ENCODE measurements around the gene RAD51AP2.

Gene RAD51AP2

DNA sequence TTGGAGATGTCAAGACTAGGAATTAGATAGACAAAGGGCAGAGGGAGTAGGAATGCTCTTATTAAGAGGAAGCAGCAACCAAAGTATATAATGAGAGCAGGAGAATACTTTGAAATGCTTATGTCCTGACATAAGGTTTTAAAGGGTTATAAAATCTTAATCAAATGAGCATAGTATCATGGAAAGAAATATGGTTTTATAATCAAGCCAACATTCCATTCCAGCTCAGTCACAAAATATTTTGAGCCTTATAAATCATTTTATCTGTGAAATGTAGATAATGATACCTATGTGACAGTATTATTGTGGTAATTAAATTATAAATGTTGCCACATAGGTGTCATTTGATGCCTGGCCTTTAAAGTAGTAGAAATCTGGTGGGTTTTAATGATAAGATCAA, 39.8 kb upstream of the RAD51AP2 start:
- no peak overlapping the region for H3K4me3 ChIP-seq (ENCODE audit: low read depth, low read length, poor library complexity, severe bottlenecking)
- H3K9me2 ChIP-seq (ENCODE audit: low read depth, low read length) = no peaks in the 10 kb centered on the region
- H3K27ac ChIP-seq (ENCODE audit: low read depth, low read length, poor library complexity, severe bottlenecking) = no peak overlapping the region
- no peaks in the 10 kb centered on the region for H4K20me1 ChIP-seq (ENCODE audit: insufficient read depth, low read length)
- H3K36me3 ChIP-seq (ENCODE audit: insufficient read depth, low read length) = no peaks in the 10 kb centered on the region
- no peak overlapping the region for H3K9ac ChIP-seq (ENCODE audit: low read length)
- H3K79me2 ChIP-seq (ENCODE audit: insufficient read depth, low read length) = no peaks in the 10 kb centered on the region
- H3K4me1 ChIP-seq (ENCODE audit: insufficient read depth, low read length, severe bottlenecking) = no peaks in the 10 kb centered on the region
- no peaks in the 10 kb centered on the region for H3F3A ChIP-seq (ENCODE audit: insufficient read depth, low read length)
- H3K9me3 ChIP-seq (ENCODE audit: low read length) = no peaks in the 10 kb centered on the region
- TF ChIP-seq, protein P1, sequence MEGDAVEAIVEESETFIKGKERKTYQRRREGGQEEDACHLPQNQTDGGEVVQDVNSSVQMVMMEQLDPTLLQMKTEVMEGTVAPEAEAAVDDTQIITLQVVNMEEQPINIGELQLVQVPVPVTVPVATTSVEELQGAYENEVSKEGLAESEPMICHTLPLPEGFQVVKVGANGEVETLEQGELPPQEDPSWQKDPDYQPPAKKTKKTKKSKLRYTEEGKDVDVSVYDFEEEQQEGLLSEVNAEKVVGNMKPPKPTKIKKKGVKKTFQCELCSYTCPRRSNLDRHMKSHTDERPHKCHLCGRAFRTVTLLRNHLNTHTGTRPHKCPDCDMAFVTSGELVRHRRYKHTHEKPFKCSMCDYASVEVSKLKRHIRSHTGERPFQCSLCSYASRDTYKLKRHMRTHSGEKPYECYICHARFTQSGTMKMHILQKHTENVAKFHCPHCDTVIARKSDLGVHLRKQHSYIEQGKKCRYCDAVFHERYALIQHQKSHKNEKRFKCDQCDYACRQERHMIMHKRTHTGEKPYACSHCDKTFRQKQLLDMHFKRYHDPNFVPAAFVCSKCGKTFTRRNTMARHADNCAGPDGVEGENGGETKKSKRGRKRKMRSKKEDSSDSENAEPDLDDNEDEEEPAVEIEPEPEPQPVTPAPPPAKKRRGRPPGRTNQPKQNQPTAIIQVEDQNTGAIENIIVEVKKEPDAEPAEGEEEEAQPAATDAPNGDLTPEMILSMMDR (IDR thresholded peaks at IDR 0.05; ENCODE audit: low read length) = no peak
- no peak for TF ChIP-seq EZH2 (IDR thresholded peaks at IDR 0.05; ENCODE audit: borderline replicate concordance, low read length)
- no peak overlapping the region for H2AFZ ChIP-seq (ENCODE audit: low read length)
- H3K4me2 ChIP-seq (ENCODE audit: low read length) = no peak overlapping the region
- no peaks in the 10 kb centered on the region for H3K27me3 ChIP-seq (ENCODE audit: insufficient read depth, low read length)

GRCh38 chr2:17557596-17557995, 39.4 kb upstream of the RAD51AP2 start:
- Histone ChIP-seq H3K27ac (ENCODE audit: low read depth, low read length, poor library complexity, severe bottlenecking) (no peak overlapping the region), H3K79me2 (ENCODE audit: insufficient read depth, low read length) (no peaks in the 10 kb centered on the region), H3K9me3 (ENCODE audit: low read length) (no peaks in the 10 kb centered on the region), H3K4me1 (ENCODE audit: insufficient read depth, low read length, severe bottlenecking) (no peaks in the 10 kb centered on the region), H3K4me2 (ENCODE audit: low read length) (no peak overlapping the region), H3K4me3 (ENCODE audit: low read depth, low read length, poor library complexity, severe bottlenecking) (no peak overlapping the region), H3K9me2 (ENCODE audit: low read depth, low read length) (no peaks in the 10 kb centered on the region), H3K36me3 (ENCODE audit: insufficient read depth, low read length) (no peaks in the 10 kb centered on the region), H3F3A (ENCODE audit: insufficient read depth, low read length) (no peaks in the 10 kb centered on the region), H3K27me3 (ENCODE audit: insufficient read depth, low read length) (no peaks in the 10 kb centered on the region), H2AFZ (ENCODE audit: low read length) (no peak overlapping the region), H3K9ac (ENCODE audit: low read length) (no peak overlapping the region), H4K20me1 (ENCODE audit: insufficient read depth, low read length) (no peaks in the 10 kb centered on the region)
- TF ChIP-seq EZH2 (IDR thresholded peaks at IDR 0.05; ENCODE audit: borderline replicate concordance, low read length) = no peak
- TF ChIP-seq, protein P1 (IDR thresholded peaks at IDR 0.05; ENCODE audit: low read length) = no peak

DNA sequence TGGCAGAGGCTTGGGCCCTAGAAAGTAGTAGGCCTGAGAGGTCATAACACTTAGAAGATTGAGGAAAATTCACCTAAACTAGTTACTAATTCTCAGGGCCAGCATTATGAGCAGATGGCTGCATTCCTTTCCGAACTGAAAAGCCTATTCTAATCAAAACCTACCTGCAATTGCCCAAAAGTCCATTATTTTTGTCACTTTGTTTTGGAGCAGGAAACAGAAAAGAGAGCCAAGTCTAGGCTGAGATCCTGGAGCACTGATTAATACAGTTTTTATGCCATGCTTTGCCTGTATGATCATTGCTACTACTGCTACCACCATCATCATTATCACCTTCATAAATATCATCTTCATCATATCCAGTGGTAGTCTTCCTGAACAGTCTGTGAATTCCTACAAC, 36.9 kb upstream of the RAD51AP2 start:
- Histone ChIP-seq H4K20me1 (ENCODE audit: insufficient read depth, low read length) (no peaks in the 10 kb centered on the region), H3K9ac (ENCODE audit: low read length) (no peak overlapping the region), H3K4me1 (ENCODE audit: insufficient read depth, low read length, severe bottlenecking) (no peaks in the 10 kb centered on the region), H2AFZ (ENCODE audit: low read length) (no peak overlapping the region), H3K79me2 (ENCODE audit: insufficient read depth, low read length) (no peaks in the 10 kb centered on the region), H3K9me2 (ENCODE audit: low read depth, low read length) (no peaks in the 10 kb centered on the region), H3K27me3 (ENCODE audit: insufficient read depth, low read length) (no peaks in the 10 kb centered on the region), H3K9me3 (ENCODE audit: low read length) (no peaks in the 10 kb centered on the region), H3K4me2 (ENCODE audit: low read length) (no peak overlapping the region), H3K27ac (ENCODE audit: low read depth, low read length, poor library complexity, severe bottlenecking) (no peak overlapping the region), H3K36me3 (ENCODE audit: insufficient read depth, low read length) (no peaks in the 10 kb centered on the region), H3K4me3 (ENCODE audit: low read depth, low read length, poor library complexity, severe bottlenecking) (no peak overlapping the region), H3F3A (ENCODE audit: insufficient read depth, low read length) (no peaks in the 10 kb centered on the region)
- no peak for TF ChIP-seq EZH2 (IDR thresholded peaks at IDR 0.05; ENCODE audit: borderline replicate concordance, low read length)
- TF ChIP-seq, protein P1 (IDR thresholded peaks at IDR 0.05; ENCODE audit: low read length) = no peak
